Stimulated activated CD8-positive, alpha-beta memory T cell treated with anti-CD3 and anti-CD28 coated beads, Interleukin-15, amount 100 ng/mL, for 4 hours (primary cell): ENCODE data around the gene ZNF441.
"Not testable (repeated sequence)": the region's sequence is repeated elsewhere in the genome, so short reads cannot be mapped to it uniquely, and the experiment has no call there.

ENCODE experiments used
- DNase-seq, 2 donors: peaks; one replicate each; pipeline ENCODE4 v3.0.0-alpha.2; 2020; ENCODE audit warnings: low read depth in 2 of 2

ZNF441 gene

GRCh38 chr19:11766597-11767591 lies at the start of gene ZNF441:
Gene ZNF441 (plus strand): TSS chr19:11767000. CDS start chr19:11767194, 194 bp downstream.
- DNase-seq = peak; percentile 82 to 85

GRCh38 chr19:11721681-11722080 lies 45.1 kb upstream of the ZNF441 start:
- no peak for DNase-seq

DNA sequence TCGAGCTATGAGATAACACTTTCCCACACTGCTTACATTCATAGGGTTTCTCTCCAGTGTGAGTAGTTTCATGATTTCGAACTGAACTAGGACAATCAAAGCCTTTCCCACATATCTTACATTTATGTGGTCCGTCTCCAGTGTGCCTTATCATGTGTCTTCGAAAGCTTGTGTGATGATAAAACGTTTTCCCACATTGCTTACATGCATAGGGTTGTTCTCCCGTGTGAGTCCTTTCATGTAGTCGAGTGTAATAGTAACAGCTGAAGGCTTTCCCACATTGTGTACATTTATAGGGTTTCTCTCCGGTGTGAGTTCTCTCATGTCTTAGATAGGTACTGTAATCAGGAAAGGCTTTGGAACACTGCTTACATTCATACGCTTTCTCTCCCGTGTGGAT lies 44.4 kb upstream of the ZNF441 start:
- no peak for DNase-seq

GRCh38 chr19:11729586-11729985 lies 37.2 kb upstream of the ZNF441 start:
- no peak for DNase-seq

DNA sequence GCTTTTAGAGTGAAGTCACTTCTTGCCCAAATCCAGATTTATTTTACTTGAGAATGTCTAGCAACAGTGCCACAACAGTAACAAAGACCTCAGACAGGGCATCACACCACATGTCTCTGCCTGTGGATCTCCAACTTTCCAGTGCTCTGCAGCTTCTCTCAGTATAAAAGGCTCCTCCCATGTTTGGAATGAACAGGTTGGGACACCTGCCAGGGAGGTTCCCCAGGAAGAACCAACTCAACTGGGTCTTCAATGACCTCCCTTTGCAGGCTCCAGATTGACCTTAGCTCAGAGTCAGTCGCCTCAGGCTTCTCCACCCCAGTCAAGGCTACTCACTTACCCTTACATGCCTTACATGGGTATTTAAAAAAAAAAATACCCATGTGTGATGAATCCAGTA lies 31.4 kb upstream of the ZNF441 start:
- DNase-seq = no peak

DNA sequence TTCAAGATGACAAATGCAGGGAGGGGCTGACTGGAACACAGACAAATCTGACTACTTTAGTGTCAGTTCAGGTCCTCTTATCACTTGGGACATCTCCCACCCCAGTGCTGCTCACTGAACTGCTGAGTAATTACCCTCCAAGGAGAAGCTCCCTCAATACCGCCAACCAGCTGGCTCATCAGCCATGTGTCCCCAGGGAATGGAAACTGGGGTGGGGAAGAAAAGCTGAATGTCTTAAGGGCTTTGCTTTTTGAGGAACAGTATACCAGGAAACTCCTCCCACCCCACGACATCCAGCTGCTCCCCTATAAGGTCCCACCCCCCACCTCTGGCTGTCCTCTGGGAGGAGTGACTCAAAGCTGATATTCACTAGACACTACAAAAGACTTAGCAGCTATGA lies 30.1 kb upstream of the ZNF441 start:
- no peak for DNase-seq

DNA sequence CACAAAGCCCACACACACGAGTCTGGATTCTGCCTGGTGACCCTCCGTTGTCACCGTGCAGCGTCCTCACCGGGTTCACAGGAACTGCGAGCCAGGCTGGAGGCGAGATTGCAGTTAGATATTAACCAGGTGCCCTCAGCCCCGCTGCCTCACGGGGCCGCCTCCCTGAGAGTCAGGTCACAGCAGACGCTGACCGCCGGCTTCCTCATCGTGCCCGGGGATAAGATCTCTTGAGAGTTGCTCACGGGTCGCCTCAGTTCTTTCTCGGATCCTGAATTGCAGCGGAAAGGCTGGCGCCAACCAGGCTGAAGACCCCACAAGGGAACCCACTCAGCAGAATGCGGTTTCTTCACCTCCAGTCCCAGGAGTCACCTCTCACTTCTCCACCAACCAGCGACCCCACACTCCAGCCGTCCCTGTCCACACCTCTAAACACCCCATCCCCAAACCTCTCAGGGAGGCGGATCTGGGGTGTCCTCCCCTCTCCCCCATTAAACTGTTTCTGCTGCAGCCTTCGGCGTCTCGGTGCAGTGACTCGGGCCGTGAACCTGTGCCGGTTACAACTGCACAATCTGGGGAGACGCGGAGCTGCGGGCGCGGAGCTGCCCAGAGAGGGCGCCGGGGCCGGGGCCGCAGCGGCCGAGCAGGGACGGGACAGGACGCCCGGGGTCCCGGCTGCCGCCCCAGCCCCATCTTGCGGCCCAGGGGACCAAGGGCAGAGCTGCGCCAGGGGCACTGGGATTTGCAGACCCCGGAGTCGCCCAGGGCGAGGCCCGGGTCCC lies 28.6 kb upstream of the ZNF441 start:
- DNase-seq = no peak

DNA sequence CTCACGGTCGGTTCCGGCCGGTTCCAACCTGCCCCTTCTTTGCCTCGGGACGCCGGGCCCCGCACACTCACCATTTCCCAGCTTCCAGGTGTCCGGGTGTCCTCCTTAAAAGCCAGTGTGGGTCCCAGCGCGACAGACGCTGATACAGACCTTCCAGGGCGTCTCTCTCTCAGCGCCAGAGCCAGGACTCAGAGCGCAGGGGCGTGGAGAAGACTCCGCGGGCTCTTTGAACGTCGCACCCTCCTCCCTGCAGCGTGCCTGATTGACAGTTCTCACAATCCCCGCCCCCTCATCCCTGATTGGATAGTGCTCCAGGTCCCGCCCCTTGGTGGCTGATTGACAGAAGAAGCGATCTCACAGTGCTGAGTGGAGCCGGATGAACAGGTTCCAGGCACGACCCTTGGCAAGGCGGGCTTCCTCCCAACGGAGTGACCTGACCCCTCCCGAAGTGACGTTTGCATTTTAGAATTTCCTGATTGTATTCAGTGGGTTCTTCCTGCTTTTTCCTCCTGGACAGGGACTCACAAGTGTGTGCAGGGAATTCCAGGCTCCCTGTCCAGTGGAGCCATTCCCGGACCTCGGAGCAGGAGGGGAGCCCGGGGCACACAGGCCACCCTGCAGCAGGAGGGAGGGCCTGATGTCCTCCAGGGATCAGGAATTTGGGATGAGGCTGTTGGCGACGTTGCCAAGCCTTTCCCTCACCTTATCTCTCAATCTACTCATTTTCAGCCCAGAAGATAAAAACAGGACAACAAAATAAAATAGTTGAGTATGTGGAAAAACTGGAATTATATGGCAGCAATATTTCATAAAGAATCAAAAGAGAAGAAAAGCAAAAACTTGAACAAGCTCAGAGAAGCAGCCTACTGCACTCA lies 27.8 kb upstream of the ZNF441 start, which contains the start of gene ZNF823:
Gene ZNF823, minus strand, starts transcription at position 201 of the 875 bp plus-strand sequence. Its CDS starts 127 bp downstream, at position 74.
- DNase-seq = peak; percentile 88 to 98

DNA sequence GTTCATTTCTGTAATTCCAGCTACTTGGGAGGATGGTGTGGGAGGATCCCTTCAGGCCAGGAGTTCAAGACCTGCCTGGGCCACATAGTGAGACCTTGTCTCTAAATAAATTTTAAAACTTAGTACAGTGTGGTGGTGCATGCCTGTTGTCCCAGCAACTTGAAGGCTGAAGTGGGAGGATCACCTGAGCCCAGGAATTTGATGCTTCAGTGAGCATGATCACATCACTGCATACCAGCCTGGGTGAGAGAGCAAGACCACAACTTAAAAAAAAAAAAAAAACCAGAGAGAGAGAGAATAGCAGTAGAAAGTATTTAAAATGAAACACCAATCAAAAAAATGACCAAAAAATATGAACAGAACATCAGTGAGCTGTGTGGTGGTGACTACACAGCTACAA lies 20.9 kb upstream of the ZNF441 start:
- DNase-seq = no peak

- no peak for DNase-seq
Observed at GRCh38 chr19:11747277-11747676, 19.5 kb upstream of the ZNF441 start.

DNA sequence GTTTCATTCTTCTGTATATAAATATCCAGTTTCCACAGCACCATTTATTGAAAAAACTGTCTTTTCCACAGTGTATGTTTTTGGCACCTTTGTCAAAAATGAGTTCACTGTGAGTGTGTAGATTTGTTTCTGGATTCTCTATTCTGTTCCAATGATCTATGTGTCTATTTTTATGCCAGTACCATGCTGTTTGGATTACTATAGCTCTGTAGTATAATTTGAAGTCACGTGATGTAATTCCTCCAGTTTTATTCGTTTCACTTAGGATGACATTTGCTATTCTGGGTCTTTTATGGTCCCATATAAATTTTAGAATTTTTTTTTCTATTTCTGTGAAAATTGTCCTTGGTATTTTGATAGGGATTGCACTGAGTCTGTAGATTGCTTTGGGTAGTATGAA lies 17.0 kb upstream of the ZNF441 start:
- no peak for DNase-seq

DNA sequence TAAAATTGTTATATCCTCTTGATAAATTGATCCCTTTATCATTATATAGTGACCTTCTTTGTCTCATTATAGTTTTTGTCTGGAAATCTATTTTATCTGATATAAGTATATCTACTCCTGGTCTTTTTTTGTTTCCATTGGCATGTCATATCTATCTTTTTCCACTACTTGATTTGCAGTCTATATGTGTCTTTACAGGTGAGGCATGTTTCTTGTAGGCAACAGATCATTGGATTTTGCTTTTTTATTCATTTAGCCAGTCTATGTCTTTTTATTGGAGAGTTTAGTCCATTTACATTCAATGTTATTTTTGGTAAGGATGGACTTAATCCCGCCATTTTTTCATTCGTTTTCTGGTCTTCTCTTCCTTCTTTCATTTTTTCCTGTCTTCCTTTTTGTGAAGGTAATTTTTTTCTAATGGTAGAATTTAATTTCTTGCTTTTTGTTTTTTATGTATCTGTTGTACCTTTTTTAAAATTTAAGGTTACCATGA lies 14.5 kb upstream of the ZNF441 start:
- no peak for DNase-seq

- DNase-seq = no peak
Observed at GRCh38 chr19:11754663-11755062, 12.1 kb upstream of the ZNF441 start.

DNA sequence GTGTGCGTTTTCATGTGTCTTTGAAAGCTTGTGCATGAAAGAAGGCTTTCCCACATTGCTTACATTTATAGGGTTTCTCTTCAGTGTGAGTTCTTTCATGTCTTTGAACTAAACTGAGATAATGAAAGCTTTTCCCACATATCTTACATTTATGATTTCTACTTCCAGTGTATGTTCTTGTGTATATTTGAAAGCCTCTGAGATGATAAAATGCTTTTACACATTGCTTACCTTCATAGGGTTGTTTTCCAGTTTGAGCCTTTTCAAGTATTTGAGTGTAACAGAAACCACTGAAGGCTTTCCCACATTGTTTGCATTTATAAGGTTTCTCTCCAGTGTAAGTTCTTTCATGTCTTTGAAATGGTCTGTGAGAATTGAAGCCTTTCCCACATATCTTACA lies 9.8 kb upstream of the ZNF441 start:
- no peak for DNase-seq

- DNase-seq = no peak
Observed at GRCh38 chr19:11759805-11760204, 7.0 kb upstream of the ZNF441 start.

DNA sequence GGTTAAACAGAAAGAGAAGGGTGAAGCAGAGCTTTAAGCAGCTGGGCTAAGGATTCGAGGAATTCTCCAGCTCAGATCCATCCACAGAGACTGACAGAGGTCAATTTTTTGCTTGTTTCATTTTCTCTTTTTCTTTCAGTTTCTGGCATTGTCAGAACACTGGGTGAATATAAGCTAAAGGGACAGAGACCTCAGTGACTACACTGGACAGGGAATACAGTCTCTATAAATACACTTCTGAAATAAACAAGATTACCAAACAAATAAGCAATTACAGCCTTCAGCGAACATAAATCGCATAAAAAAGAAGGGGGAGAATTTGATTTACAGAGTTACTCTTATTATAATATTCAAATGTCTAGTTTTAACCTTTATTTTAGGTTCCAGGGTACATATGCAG lies 3.7 kb upstream of the ZNF441 start:
- DNase-seq = no peak

DNA sequence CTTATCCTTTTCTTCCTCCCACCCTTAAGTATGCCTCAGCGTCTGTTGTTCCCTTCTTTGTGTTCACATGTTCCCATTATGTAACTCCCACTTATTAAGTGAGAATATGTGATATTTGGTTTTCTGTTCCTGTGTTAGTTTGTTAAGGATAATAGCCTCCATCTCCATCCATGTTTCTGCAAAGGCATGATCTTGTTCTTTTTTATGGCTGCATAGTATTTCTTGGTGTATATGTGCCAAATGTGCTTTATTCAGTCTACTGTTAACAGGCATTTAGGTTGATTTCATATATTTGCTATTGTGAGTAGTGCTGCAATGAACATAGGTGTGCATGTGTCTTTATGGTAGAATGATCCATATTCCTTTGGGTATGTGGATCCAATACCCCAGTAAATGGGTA lies 3.2 kb upstream of the ZNF441 start:
- no peak for DNase-seq

GRCh38 chr19:11767633-11768133 lies 883 bp downstream of the ZNF441 start:
- DNase-seq = no peak

DNA sequence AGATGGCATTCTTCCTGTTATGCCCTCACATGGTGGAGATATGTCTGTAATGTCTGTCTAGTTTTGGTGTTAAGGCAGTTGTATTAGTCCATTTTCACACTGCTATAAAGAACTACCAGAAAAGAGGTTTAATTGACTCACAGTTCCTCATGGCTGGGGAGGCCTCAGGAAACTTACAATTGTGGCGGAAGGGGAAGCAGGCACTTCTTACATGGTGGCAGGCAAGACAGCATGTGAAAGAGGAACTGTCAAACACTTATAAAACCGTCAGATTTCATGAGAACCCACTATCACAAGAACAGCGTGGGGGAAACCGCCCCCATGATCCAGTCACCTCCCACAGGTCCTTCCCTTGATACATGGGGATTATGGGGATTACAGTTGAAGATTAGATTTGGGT lies 3.2 kb downstream of the ZNF441 start:
- DNase-seq = no peak

GRCh38 chr19:11771520-11771919 lies 4.7 kb downstream of the ZNF441 start:
- DNase-seq = not testable (repeated sequence)

GRCh38 chr19:11776669-11777068 lies 9.9 kb downstream of the ZNF441 start:
- not testable (repeated sequence) for DNase-seq
